A549 (cell line): Measurements from ENCODE around the gene TEN1.
"Not testable (repeated sequence)": the region's sequence is repeated elsewhere in the genome, so short reads cannot be mapped to it uniquely, and the experiment has no call there.

ENCODE experiments used
- CTCF ChIP-seq: fragments of >200 bp; sonication (Bioruptor Twin); formaldehyde crosslinking; IDR thresholded peaks from 3 replicates; pipeline ENCODE4 v1.5.1; 2016
- HOXA7 ChIP-seq: fragments of 250-450 bp; sonication (Bioruptor Pico); IDR thresholded peaks from 2 replicates; pipeline ENCODE4 v1.5.0; 2020; ENCODE audit warnings: mild to moderate bottlenecking, moderate library complexity
- USF2 ChIP-seq: fragments of 450-650 bp; IDR thresholded peaks from 2 replicates; pipeline ENCODE4 v1.6.1; 2014; ENCODE audit warnings: antibody characterized with exemption

GRCh38 chr17:75969044-75969443 lies 10.0 kb upstream of the TEN1 start:
- not testable (repeated sequence) for TF ChIP-seq USF2; CTCF; HOXA7 (CRISPR knock-in tag)
